GM23338 (cell line): ENCODE results near the gene TRIM56. TPM values are rescaled to one million over a fixed set of nuclear protein-coding genes. Genes with fewer than 3 reads are reported as not detected.

Source experiments
- ATAC-seq: fragments of 200-7000 bp; cut with Tn5 transposase; 3 replicates; pipeline ENCODE4 v1.9.1; 2020
- DNase-seq: peaks from one replicate; pipeline ENCODE4 v3.0.0-alpha.2; 2015; ENCODE audit warnings: low spot score
- H2AFZ ChIP-seq: fragments of 200-600 bp; sonication (generic); 2 replicates; pipeline ENCODE4 v1.8.0; 2016; ENCODE audit warnings: antibody characterized with exemption, mild to moderate bottlenecking, moderate library complexity
- H3F3A ChIP-seq: fragments of 200-600 bp; sonication (generic); replicated peaks from 2 replicates; pipeline ENCODE4 v1.8.0; 2017; ENCODE audit warnings: antibody characterized with exemption, mixed run types, low read depth
- H3K27ac ChIP-seq: fragments of 200-600 bp; sonication (generic); 2 replicates; pipeline ENCODE4 v1.6.1; 2016; ENCODE audit warnings: low read depth
- H3K27me3 ChIP-seq: fragments of 200-600 bp; sonication (generic); 2 replicates; pipeline ENCODE4 v1.8.0; 2016; ENCODE audit warnings: mild to moderate bottlenecking, mixed run types, moderate library complexity; ENCODE audit not compliant: insufficient read depth
- H3K36me3 ChIP-seq: fragments of 200-600 bp; sonication (generic); 2 replicates; pipeline ENCODE4 v1.8.0; 2016; ENCODE audit warnings: mild to moderate bottlenecking; ENCODE audit not compliant: insufficient read depth
- H3K4me1 ChIP-seq: fragments of 200-600 bp; sonication (generic); 2 replicates; pipeline ENCODE4 v1.8.0; 2016; ENCODE audit warnings: mild to moderate bottlenecking, moderate library complexity; ENCODE audit not compliant: insufficient read depth
- H3K4me2 ChIP-seq: fragments of 200-600 bp; sonication (generic); 2 replicates; pipeline ENCODE4 v1.7.1; 2017; ENCODE audit warnings: mixed run types
- H3K4me3 ChIP-seq: fragments of 200-600 bp; sonication (generic); 2 replicates; pipeline ENCODE4 v1.6.1; 2016; ENCODE audit warnings: mixed run types
- H3K79me2 ChIP-seq: fragments of 200-600 bp; sonication (generic); replicated peaks from 2 replicates; pipeline ENCODE4 v1.8.0; 2017; ENCODE audit warnings: mild to moderate bottlenecking; ENCODE audit not compliant: insufficient read depth
- H3K9me2 ChIP-seq: fragments of 200-600 bp; sonication (generic); 2 replicates; pipeline ENCODE4 v1.8.0; 2017; ENCODE audit not compliant: insufficient read depth
- H4K20me1 ChIP-seq: fragments of 200-600 bp; sonication (generic); replicated peaks from 2 replicates; pipeline ENCODE4 v1.8.0; 2017; ENCODE audit warnings: mild to moderate bottlenecking; ENCODE audit not compliant: insufficient read depth
- H3K27ac Mint-ChIP-seq: 2 replicates; pipeline ENCODE4 v1.8.0; 2020; ENCODE audit warnings: inconsistent platforms, mild to moderate bottlenecking, moderate library complexity, mixed read lengths
- H3K27me3 Mint-ChIP-seq: 3 replicates; pipeline ENCODE4 v1.8.0; 2022; ENCODE audit warnings: low read depth, mild to moderate bottlenecking, moderate library complexity, mixed read lengths, inconsistent platforms; ENCODE audit not compliant: insufficient read depth, poor library complexity
- H3K36me3 Mint-ChIP-seq: 3 replicates; pipeline ENCODE4 v1.8.0; 2021; ENCODE audit warnings: low read depth, mild to moderate bottlenecking, inconsistent platforms, moderate library complexity, mixed read lengths
- H3K4me1 Mint-ChIP-seq: 3 replicates; pipeline ENCODE4 v1.8.0; 2020; ENCODE audit warnings: mild to moderate bottlenecking, inconsistent platforms, mixed read lengths
- H3K4me3 Mint-ChIP-seq: 3 replicates; pipeline ENCODE4 v1.8.0; 2021; ENCODE audit warnings: moderate library complexity, mild to moderate bottlenecking, inconsistent platforms, mixed read lengths
- H3K9me3 Mint-ChIP-seq: 3 replicates; pipeline ENCODE4 v1.8.0; 2020; ENCODE audit warnings: moderate library complexity, mild to moderate bottlenecking, inconsistent platforms, mixed read lengths
- CREB1 ChIP-seq: fragments of 250-450 bp; sonication (Bioruptor Pico); IDR thresholded peaks from 2 replicates; pipeline ENCODE4 v1.5.0; 2020; ENCODE audit warnings: low read depth, mild to moderate bottlenecking, moderate library complexity
- CTCF ChIP-seq, 2 experiments: fragments of 200-600 bp in 1 of 2; sonication (generic) in 1 of 2; conservative IDR thresholded peaks; 2 replicates each; pipeline versions ENCODE4 v1.5.1 to v1.6.1; 2016 to 2017; ENCODE audit warnings: antibody characterized with exemption in 2 of 2, low read depth in 2 of 2, mild to moderate bottlenecking in 2 of 2, moderate library complexity in 1 of 2
- ETS1 ChIP-seq: IDR thresholded peaks from 2 replicates; pipeline ENCODE4 v1.6.1; 2016; ENCODE audit warnings: antibody characterized with exemption
- EZH2 ChIP-seq: fragments of 200-600 bp; sonication (generic); IDR thresholded peaks from one replicate; pipeline ENCODE4 v1.8.0; 2017; ENCODE audit warnings: antibody characterized with exemption, mild to moderate bottlenecking, low read depth; ENCODE audit not compliant: unreplicated experiment
- EZH2phosphoT487 ChIP-seq: fragments of 200-600 bp; sonication (generic); IDR thresholded peaks from one replicate; pipeline ENCODE4 v1.8.1; 2018; ENCODE audit warnings: antibody characterized with exemption; ENCODE audit not compliant: unreplicated experiment
- NANOG ChIP-seq: IDR thresholded peaks from 2 replicates; pipeline ENCODE4 v1.6.1; 2016; ENCODE audit warnings: antibody characterized with exemption, borderline replicate concordance
- REST ChIP-seq: IDR thresholded peaks from one replicate; pipeline ENCODE4 v1.6.1; 2018; ENCODE audit warnings: antibody characterized with exemption; ENCODE audit not compliant: unreplicated experiment
- STAT1 ChIP-seq: IDR thresholded peaks from one replicate; pipeline ENCODE4 v1.6.1; 2016; ENCODE audit warnings: antibody characterized with exemption; ENCODE audit not compliant: unreplicated experiment
- ZNF114 ChIP-seq: fragments of 250-450 bp; sonication (Bioruptor Pico); IDR thresholded peaks from 2 replicates; pipeline ENCODE4 v1.5.0; 2020; ENCODE audit warnings: mild to moderate bottlenecking, moderate library complexity
- ZNF331 ChIP-seq: fragments of 250-450 bp; sonication (Bioruptor Pico); IDR thresholded peaks from 2 replicates; pipeline ENCODE4 v1.5.0; 2020; ENCODE audit warnings: low read depth, mild to moderate bottlenecking, moderate library complexity
- polyA plus RNA-seq: library from polyadenylated mRNA; unstranded; fragments of >200 nt; fragmentation: Nextera tagmentation; extraction: Ambion mirVana; gene quantifications from 2 replicates; pipeline ENCODE4 v1.2.1, GENCODE V29; 2016
- total RNA-seq: library from RNA; depleted of rRNA; stranded (reverse); fragments of >200 nt; shearing (Covaris generic); gene quantifications from 2 replicates; pipeline ENCODE4 v1.2.3, GENCODE V29; 2014

The TRIM56 gene
- total and polyA plus RNA-seq, 2 experiments from 2014 or later = 10.0 to 15.7 TPM

- TF ChIP-seq REST = no peak
- TF ChIP-seq ZNF114 (CRISPR knock-in tag) = no peak
- TF ChIP-seq NANOG = no peak
- no peak for TF ChIP-seq ZNF331 (CRISPR knock-in tag)
- TF ChIP-seq EZH2 = no peak
- no peak for TF ChIP-seq ETS1
- no peak for TF ChIP-seq STAT1
- TF ChIP-seq CTCF (conservative IDR thresholded peaks at IDR 0.05; ENCODE audit: low read depth in 2 of 2) = no peak
- no peak for TF ChIP-seq EZH2phosphoT487
- TF ChIP-seq CREB1 = no peak
These were observed 11.2 kb downstream of the TRIM56 start (continued) for GRCh38 chr7:101096331-101096956.

- Histone ChIP-seq H3K27me3 (no peaks in the 10 kb centered on the region), H2AFZ (no peak overlapping the region), H3K4me1 (peaks cover 26% of the 10 kb centered on the region), H4K20me1 (no peaks in the 10 kb centered on the region), H3K27ac (no peak overlapping the region), H3K9me2 (no peaks in the 10 kb centered on the region), H3F3A (peaks cover 16% of the 10 kb centered on the region; the same call in 1 of the 2 replicates), H3K4me3 (no peak overlapping the region), H3K4me2 (no peak overlapping the region), H3K36me3 (no peaks in the 10 kb centered on the region), H3K79me2 (no peaks in the 10 kb centered on the region)
- no peak for ATAC-seq
- no peak for DNase-seq
- H3K27me3 Mint-ChIP-seq = peaks cover 13% of the 10 kb centered on the region
- no peak overlapping the region for H3K4me3 Mint-ChIP-seq
- peaks cover 7% of the 10 kb centered on the region; the same call in 2 of the 3 replicates for H3K9me3 Mint-ChIP-seq
- H3K4me1 Mint-ChIP-seq = peaks cover 34% of the 10 kb centered on the region
- H3K36me3 Mint-ChIP-seq = peaks cover 7% of the 10 kb centered on the region; the same call in 2 of the 3 replicates
- no peak overlapping the region for H3K27ac Mint-ChIP-seq
- TF ChIP-seq REST (no peak), ZNF331 (CRISPR knock-in tag) (no peak), STAT1 (no peak)
These were observed 11.7 kb downstream of the TRIM56 start for GRCh38 chr7:101096957-101097347.
